LNCAP (cell line): Measurements from ENCODE around the gene KAZN.

Experiments used
- CTCF ChIP-seq: fragments of 450-650 bp; IDR thresholded peaks from 2 replicates; pipeline ENCODE4 v1.5.1; 2017; ENCODE audit warnings: mild to moderate bottlenecking

KAZN gene

GRCh38 chr1:14897997-14898645 is 299.6 kb downstream of the KAZN start:
- no peak for TF ChIP-seq CTCF

DNA sequence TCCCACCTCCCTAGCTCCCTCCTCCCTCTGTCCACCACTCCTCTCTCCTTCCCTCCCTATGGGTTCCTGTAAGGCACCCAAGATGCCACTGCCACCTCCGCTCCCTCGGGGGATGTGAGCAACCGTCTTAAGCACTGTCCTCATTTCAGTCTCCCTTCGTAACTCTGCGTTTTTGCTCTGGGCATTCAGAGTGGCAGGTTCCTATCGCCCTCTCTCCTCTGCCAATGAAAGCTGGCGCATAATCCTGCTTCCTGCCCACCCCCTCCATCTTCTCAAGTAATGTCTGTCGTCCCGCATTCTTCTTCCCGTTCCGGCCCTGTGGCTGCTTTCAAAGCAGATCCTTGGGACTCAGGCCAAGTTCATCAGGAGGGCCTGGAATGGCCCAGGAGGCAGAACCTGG is 301.2 kb downstream of the KAZN start:
- no peak for TF ChIP-seq CTCF

DNA sequence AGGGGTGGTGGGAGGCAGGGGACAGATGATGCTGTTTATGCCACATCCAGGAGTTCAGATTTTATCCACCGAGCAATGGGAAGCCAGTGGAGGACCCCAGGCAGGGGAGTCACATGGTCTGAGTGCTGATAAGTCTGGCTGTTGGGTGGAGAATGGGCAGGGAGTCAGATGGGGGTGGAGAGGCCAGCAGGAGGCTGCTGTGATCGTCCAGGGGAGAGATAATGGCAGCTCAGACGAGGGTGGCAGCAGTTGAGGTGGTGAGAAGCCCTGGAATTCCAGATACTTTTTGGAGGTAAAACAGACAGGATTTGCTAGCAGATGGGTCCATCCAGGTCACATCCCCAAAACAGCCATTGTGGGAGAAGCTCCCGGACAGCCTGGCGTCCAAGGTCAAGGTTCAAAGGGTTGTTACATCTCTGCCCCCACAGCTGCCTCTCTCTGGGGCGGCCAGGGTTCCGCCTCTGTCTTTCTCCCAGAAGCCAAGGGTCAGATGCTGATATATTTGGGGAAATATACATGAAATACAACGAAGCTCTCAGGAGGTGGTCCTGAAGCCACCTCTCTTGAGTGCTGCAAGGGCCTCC is 303.0 kb downstream of the KAZN start:
- no peak for TF ChIP-seq CTCF

DNA sequence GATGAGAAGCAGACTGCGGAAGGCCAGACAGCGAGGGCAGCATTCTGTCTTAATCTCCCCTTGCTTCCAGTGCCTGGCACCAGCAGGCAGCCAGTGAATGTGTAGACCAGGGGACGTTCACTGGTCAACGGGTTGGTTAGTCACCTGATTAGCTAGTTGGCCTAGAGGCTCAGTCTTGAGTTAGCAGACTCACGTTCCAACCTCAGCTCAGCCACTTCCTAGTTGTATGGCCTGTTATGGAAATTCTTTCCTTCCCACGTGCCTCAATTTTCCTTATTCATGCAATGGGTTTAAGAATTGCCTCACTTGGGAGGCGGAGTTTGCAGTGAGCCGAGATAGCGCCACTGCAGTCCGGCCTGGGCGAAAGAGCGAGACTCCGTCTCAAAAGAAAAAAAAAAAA is 305.4 kb downstream of the KAZN start:
- no peak for TF ChIP-seq CTCF

DNA sequence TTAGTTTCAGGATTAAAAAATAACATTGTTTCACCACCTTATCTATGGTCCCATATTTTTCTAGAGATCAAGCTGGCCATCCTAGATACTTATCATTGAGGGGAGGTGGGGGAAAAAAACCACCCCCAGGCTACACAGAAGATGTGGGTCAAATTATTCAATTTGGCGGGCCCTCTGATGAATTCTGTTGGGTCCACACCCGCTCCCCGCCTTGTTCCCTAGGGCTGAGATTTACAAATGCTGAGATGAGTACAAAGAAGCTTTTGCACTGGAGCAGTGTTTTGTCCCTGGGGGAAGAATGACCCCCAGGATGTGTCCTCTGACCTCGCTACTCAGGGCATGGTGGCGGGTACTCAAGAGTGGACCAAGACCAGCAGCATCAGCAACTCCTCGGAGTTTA is 308.2 kb downstream of the KAZN start:
- no peak for TF ChIP-seq CTCF

- no peak for TF ChIP-seq CTCF
These were observed 308.9 kb downstream of the KAZN start for GRCh38 chr1:14907416-14907815.

DNA sequence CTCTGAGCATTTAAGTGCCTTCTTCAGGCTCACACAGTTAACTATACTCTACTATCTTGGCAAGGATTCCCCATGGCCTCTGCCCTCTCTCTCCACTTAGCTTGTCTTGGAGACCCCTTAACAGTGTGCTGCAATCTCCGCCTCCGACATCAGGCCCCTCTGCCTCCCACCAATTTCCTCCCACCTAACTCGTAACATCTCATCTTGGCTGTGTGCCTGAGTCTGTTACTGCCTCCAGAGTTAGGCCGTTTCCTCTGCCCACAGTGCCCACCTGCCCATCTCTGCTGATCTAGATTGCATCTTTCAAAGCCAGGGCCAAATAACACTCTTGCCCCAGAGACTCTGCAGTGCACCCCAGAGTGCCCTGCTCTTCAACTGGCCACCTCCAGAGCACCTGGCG is 310.8 kb downstream of the KAZN start:
- TF ChIP-seq CTCF: no peak
